Right lobe of liver (tissue), 6 donors: ENCODE results near the gene GMDS. TPM values are rescaled to one million over a fixed set of nuclear protein-coding genes. Genes with fewer than 3 reads are reported as not detected.
A peak's percentile ranks its signal among the peaks of the same experiment; 100 is the strongest.

Source experiments
- ATAC-seq, 4 donors: fragments of 200-7000 bp; cut with Tn5 transposase; one replicate each; pipeline ENCODE4 v1.9.1; 2020; ENCODE audit warnings: mild to moderate bottlenecking in 4 of 4, moderate library complexity in 4 of 4
- DNase-seq, 3 donors: peaks; one replicate each; pipeline ENCODE4 v3.0.0-alpha.2; 2020
- H3K27ac ChIP-seq, 3 donors: fragments of 200-600 bp; one replicate each; pipeline ENCODE4 v1.8.0; 2022
- H3K27me3 ChIP-seq, 2 donors: fragments of 200-600 bp; one replicate each; pipeline ENCODE4 v1.8.0; 2022
- H3K36me3 ChIP-seq, 4 donors: fragments of 200-600 bp; sonication (generic) in 1 of 4; one replicate each; pipeline versions ENCODE4 v1.5.1 to v1.8.0; 2017 to 2022; ENCODE audit warnings: control low read depth in 1 of 4
- H3K4me1 ChIP-seq, 4 donors: fragments of 200-600 bp; sonication (generic) in 1 of 4; one replicate each; pipeline versions ENCODE4 v1.5.1 to v1.8.0; 2017 to 2022; ENCODE audit warnings: control low read depth in 1 of 4
- H3K4me3 ChIP-seq, 3 donors: fragments of 200-600 bp; one replicate each; pipeline ENCODE4 v1.8.0; 2022
- H3K9me3 ChIP-seq, 4 donors: fragments of 200-600 bp; sonication (generic) in 1 of 4; one replicate each; pipeline versions ENCODE4 v1.5.1 to v1.8.0; 2017 to 2022; ENCODE audit warnings: control low read depth in 1 of 4
- POLR2A ChIP-seq: fragments of 450-650 bp; IDR thresholded peaks from one replicate; pipeline ENCODE4 v1.6.1; 2017; ENCODE audit warnings: antibody characterized with exemption, mild to moderate bottlenecking
- WGBS: methylation state at CpG from one replicate; pipeline ENCODE4 v1.1.6; 2018; ENCODE audit warnings: low coverage, low lambda C conversion rate; ENCODE audit not compliant: insufficient coverage; ENCODE audit errors: missing lambda C conversion rate; 5-methylcytosine and 5-hydroxymethylcytosine counted together
- intact Hi-C, 2 donors: fragments of 100-400 bp; cut with DNase I; formaldehyde crosslinking; loops; one replicate each; pipeline versions ENCODE4 v1.11.2 to v1.14.1; 2022
- total RNA-seq, 6 experiments: library from RNA; depleted of rRNA in 2 of 6; stranded (reverse); fragments of >200 nt in 2 of 6; fragmentation: NEBNext Ultra II Directional in 3 of 6; extraction: Animal tissue kit (Norgen Biotek cat#: 25700) in 3 of 6; gene quantifications; one replicate each; pipeline versions ENCODE4 v1.1.0 to v1.2.4, GENCODE V29; 2016 to 2023
- TF ChIP-seq, protein P1 (sequence below), 4 donors: fragments of 200-600 bp in 3 of 4; fragments of 450-650 bp in 1 of 4; IDR thresholded peaks; one replicate each; pipeline versions ENCODE4 v1.5.1 to v1.8.0; 2016 to 2022; ENCODE audit warnings: antibody characterized with exemption in 4 of 4, mild to moderate bottlenecking in 2 of 4
- donor health status: DM: no; HTN: yes; CAD: no.
- donor health status: DM: no; HTN: no; CAD: no.
- donor health status: DM: no; HTN: no; CAD: no.
- donor health status: DM: no; HTN: yes; CAD: no.
- donor health status: DM: no; HTN: yes; CAD: no.

GMDS gene
- total RNA-seq, 6 experiments from 2014 or later, result 15.9 to 34.4 (median 23.4) TPM

DNA sequence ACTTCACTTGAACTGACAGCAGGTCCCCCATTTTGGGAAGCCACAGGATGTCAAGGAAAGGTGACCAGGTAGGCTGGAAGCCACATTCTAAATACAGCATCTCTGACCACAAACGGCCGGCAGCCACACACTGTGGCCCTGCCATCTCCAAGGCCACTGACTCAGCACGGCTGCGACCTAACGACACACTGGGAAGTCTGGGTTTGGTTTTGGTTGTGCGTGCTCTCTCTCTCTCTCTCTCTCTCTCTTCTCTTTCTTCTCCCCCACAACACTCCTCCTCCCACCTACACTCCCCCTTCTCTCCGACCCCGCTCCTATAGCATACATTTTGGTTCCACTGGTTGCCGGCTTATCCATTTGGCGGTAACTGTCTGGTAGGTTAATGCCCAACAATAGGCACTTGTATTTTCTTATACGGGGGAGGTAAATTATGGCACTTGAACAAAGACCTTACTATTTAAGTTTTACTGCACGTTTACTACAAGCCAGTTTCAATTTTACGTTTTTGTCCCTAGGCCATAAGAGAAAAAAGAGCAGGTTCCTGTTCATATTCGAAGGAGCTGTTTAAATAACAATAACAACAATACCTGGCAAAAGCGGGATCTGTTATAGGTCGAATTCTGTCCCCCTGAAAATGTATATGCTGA, 103.6 kb downstream of the GMDS start:
- WGBS, result 78% methylated on average over 14 of the region's 16 CpGs

DNA sequence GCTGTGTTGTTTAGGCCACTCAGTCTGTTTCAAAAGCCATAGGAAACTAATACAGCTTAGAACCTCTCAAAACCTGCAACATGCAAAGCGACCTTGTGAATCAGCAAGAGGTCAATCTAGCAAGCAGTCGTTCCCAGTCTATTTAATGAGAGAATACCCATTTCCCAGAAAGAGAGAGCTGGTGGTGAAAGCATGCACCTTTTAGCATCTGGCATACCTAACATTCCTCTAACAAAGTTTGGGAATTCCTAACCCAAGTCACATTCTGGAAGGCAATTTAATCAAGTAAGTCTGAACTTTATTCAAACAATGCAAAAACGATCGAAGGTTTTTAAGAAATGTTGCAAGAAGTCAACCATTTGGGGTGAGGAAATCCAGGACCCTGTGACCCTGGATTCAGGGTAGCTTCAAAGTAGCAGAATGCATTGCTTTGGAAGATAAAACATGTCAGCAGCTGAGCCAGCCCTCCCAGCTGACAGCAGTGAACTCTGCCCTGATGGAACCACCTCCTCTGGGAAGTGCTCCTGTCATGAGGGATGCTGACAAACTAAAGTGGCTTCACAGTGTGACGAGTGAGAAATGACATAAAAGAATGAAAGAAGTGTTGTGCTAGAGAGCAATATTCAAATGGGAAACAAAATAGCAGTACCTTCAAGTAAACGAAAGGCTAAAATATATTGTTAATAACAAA, 104.8 kb downstream of the GMDS start:
- ATAC-seq (peak in 1 of 4 donors; percentile 54), DNase-seq (no peak)
- WGBS, result 65% methylated on average over 5 of the region's 6 CpGs
- intact Hi-C loops, result no loop called here
- Histone ChIP-seq H3K27me3 (no peaks in the 10 kb centered on the region), H3K4me3 (no peak overlapping the region), H3K9me3 (no peaks in the 10 kb centered on the region), H3K27ac (no peak overlapping the region), H3K36me3 (no peaks in the 10 kb centered on the region), H3K4me1 (no peaks in the 10 kb centered on the region)
- no peak for TF ChIP-seq POLR2A
- TF ChIP-seq, protein P1, sequence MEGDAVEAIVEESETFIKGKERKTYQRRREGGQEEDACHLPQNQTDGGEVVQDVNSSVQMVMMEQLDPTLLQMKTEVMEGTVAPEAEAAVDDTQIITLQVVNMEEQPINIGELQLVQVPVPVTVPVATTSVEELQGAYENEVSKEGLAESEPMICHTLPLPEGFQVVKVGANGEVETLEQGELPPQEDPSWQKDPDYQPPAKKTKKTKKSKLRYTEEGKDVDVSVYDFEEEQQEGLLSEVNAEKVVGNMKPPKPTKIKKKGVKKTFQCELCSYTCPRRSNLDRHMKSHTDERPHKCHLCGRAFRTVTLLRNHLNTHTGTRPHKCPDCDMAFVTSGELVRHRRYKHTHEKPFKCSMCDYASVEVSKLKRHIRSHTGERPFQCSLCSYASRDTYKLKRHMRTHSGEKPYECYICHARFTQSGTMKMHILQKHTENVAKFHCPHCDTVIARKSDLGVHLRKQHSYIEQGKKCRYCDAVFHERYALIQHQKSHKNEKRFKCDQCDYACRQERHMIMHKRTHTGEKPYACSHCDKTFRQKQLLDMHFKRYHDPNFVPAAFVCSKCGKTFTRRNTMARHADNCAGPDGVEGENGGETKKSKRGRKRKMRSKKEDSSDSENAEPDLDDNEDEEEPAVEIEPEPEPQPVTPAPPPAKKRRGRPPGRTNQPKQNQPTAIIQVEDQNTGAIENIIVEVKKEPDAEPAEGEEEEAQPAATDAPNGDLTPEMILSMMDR (IDR thresholded peaks at IDR 0.05), result no peak

More for the DNA sequence above, 103.6 kb downstream of the GMDS start:
- H3K4me1 ChIP-seq, result no peaks in the 10 kb centered on the region
- ATAC-seq, result no peak
- no peaks in the 10 kb centered on the region for H3K36me3 ChIP-seq
- no peak for TF ChIP-seq POLR2A
- TF ChIP-seq, protein P1 (IDR thresholded peaks at IDR 0.05), result no peak
- no peaks in the 10 kb centered on the region for H3K27me3 ChIP-seq
- H3K9me3 ChIP-seq, result no peaks in the 10 kb centered on the region
- no peak overlapping the region for H3K27ac ChIP-seq
- no peak for DNase-seq
- intact Hi-C loops, result no loop called here
- H3K4me3 ChIP-seq, result no peak overlapping the region

DNA sequence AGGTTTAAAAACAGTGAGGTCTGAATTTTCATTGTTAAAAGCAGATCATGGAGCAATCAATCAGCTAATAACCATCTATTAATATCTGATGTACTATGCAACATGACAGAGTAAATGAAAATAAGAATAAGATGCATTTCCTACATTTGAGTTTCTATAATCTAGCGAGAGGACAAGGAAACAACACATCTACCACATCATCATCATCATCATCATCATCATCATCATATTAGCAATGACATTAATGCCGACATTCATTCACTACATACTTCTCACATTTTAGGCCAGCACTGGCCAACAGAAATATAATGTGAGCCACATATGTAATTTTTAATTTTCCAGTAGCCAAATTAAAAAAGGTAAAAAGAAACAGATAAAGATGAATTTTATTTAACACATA, 110.0 kb downstream of the GMDS start:
- Histone ChIP-seq H3K4me1 (no peaks in the 10 kb centered on the region), H3K27ac (no peak overlapping the region), H3K27me3 (no peaks in the 10 kb centered on the region), H3K9me3 (no peaks in the 10 kb centered on the region), H3K4me3 (no peak overlapping the region), H3K36me3 (no peaks in the 10 kb centered on the region)
- TF ChIP-seq, protein P1 (IDR thresholded peaks at IDR 0.05), result no peak
- no peak for TF ChIP-seq POLR2A
- DNase-seq (no peak), ATAC-seq (no peak)
- WGBS, result 96% methylated on average over 2 of the region's 2 CpGs
- intact Hi-C loops, result no loop called here

DNA sequence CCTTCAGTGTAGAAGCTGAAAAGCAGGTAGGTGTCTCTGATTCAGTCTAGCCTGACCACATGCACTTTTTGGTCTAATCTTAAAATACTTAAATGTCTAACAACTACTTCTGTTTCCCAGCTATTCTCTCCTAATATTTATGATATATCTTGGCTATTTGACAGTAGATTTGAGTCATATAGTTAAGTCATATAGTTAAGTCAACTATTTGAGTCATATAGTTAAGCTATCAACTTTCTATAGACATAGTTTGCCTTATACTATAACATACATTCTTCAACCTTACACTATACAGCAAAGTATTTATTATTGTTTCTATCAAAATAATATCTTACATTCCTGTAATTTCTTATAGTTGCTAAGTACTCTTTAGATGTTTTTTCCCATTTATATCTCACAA, 110.9 kb downstream of the GMDS start:
- Histone ChIP-seq H3K27me3 (no peaks in the 10 kb centered on the region), H3K4me1 (no peaks in the 10 kb centered on the region), H3K9me3 (no peaks in the 10 kb centered on the region), H3K36me3 (no peaks in the 10 kb centered on the region), H3K4me3 (no peak overlapping the region), H3K27ac (no peak overlapping the region)
- no peak for TF ChIP-seq POLR2A
- TF ChIP-seq, protein P1 (IDR thresholded peaks at IDR 0.05), result no peak
- DNase-seq (no peak), ATAC-seq (no peak)
- intact Hi-C loops, result no loop called here
